Measurements from ENCODE around the gene WDR55.

GRCh38 chr5:140637371-140638100, 27.2 kb upstream of the WDR55 start:
- TF ChIP-seq CTCF (IDR thresholded peaks at IDR 0.05 in 4 of 5, conservative IDR thresholded peaks at IDR 0.05 in 1 of 5) (no peak), POLR2A (IDR thresholded peaks at IDR 0.05) (no peak)

Measured in gastrocnemius medialis (tissue), 4 donors.